GM23248 (cell line): ENCODE results near the gene SRCIN1. TPM values are rescaled to one million over a fixed set of nuclear protein-coding genes. Genes with fewer than 3 reads are reported as not detected.

Source experiments
- DNase-seq: peaks from one replicate; pipeline ENCODE4 v3.0.0-alpha.2; 2015
- H2AFZ ChIP-seq: fragments of 200-600 bp; sonication (generic); 2 replicates; pipeline ENCODE4 v1.6.1; 2016; ENCODE audit warnings: antibody characterized with exemption
- H3F3A ChIP-seq: fragments of 200-600 bp; sonication (generic); 2 replicates; pipeline ENCODE4 v1.6.1; 2016; ENCODE audit warnings: mild to moderate bottlenecking, antibody characterized with exemption, mixed run types; ENCODE audit not compliant: insufficient read depth
- H3K27ac ChIP-seq: fragments of 200-600 bp; sonication (generic); 2 replicates; pipeline ENCODE4 v1.5.1; 2016; ENCODE audit warnings: mild to moderate bottlenecking
- H3K27me3 ChIP-seq: fragments of 200-600 bp; sonication (generic); replicated peaks from 2 replicates; pipeline ENCODE4 v1.6.1; 2016; ENCODE audit warnings: mild to moderate bottlenecking; ENCODE audit not compliant: insufficient read depth
- H3K36me3 ChIP-seq: fragments of 200-600 bp; sonication (generic); 2 replicates; pipeline ENCODE4 v1.6.1; 2016; ENCODE audit warnings: low read depth, mild to moderate bottlenecking
- H3K4me1 ChIP-seq: fragments of 200-600 bp; sonication (generic); 2 replicates; pipeline ENCODE4 v1.6.1; 2016; ENCODE audit warnings: mild to moderate bottlenecking; ENCODE audit not compliant: insufficient read depth
- H3K4me2 ChIP-seq: fragments of 200-600 bp; sonication (generic); one replicate; pipeline ENCODE4 v1.6.1; 2016; ENCODE audit warnings: mild to moderate bottlenecking; ENCODE audit not compliant: unreplicated experiment
- H3K4me3 ChIP-seq: fragments of 200-600 bp; sonication (generic); 2 replicates; pipeline ENCODE4 v1.5.1; 2016; ENCODE audit warnings: mild to moderate bottlenecking
- H3K79me2 ChIP-seq: fragments of 200-600 bp; sonication (generic); 2 replicates; pipeline ENCODE4 v1.6.1; 2016; ENCODE audit warnings: mild to moderate bottlenecking; ENCODE audit not compliant: insufficient read depth
- H3K9ac ChIP-seq: fragments of 200-600 bp; sonication (generic); 2 replicates; pipeline ENCODE4 v1.6.1; 2016; ENCODE audit warnings: mild to moderate bottlenecking
- H3K9me2 ChIP-seq: fragments of 200-600 bp; sonication (generic); 2 replicates; pipeline ENCODE4 v1.6.1; 2016; ENCODE audit warnings: mixed run types, mild to moderate bottlenecking, moderate library complexity; ENCODE audit not compliant: insufficient read depth
- H3K9me3 ChIP-seq: fragments of 200-600 bp; sonication (generic); one replicate; pipeline ENCODE4 v1.6.1; 2017; ENCODE audit warnings: low read depth
- H4K20me1 ChIP-seq: fragments of 200-600 bp; sonication (generic); 2 replicates; pipeline ENCODE4 v1.6.0; 2016; ENCODE audit not compliant: insufficient read depth
- EZH2 ChIP-seq: fragments of 200-600 bp; sonication (generic); IDR thresholded peaks from 2 replicates; pipeline ENCODE4 v1.6.1; 2018; ENCODE audit warnings: antibody characterized with exemption, mild to moderate bottlenecking; ENCODE audit not compliant: insufficient read depth, poor library complexity, severe bottlenecking
- EZH2phosphoT487 ChIP-seq: fragments of 200-600 bp; sonication (generic); IDR thresholded peaks from 2 replicates; pipeline ENCODE4 v1.6.1; 2018; ENCODE audit warnings: antibody characterized with exemption, moderate library complexity, mild to moderate bottlenecking, low read depth; ENCODE audit not compliant: insufficient read depth
- WGBS, 2 experiments: methylation state at CpG; one replicate each; pipeline ENCODE4 v1.1.6; 2015 to 2017; ENCODE audit warnings: low lambda C conversion rate in 2 of 2, low coverage in 1 of 2; ENCODE audit errors: missing lambda C conversion rate in 2 of 2; 5-methylcytosine and 5-hydroxymethylcytosine counted together
- in situ Hi-C: fragments of 300-500 bp; cut with MboI; formaldehyde crosslinking; loops from 2 replicates; pipeline ENCODE4 v1.15.0; 2020
- polyA plus RNA-seq: library from polyadenylated mRNA; unstranded; fragments of >200 nt; fragmentation: Nextera tagmentation; extraction: Ambion mirVana; gene quantifications from 2 replicates; pipeline ENCODE4 v1.2.1, GENCODE V29; 2016
- total RNA-seq: library from RNA; depleted of rRNA; stranded (reverse); fragments of >200 nt; shearing (Covaris generic); gene quantifications from 2 replicates; pipeline ENCODE4 v1.2.3, GENCODE V29; 2014

SRCIN1 gene
- total and polyA plus RNA-seq, 2 experiments from 2014 or later: not detected

- DNase-seq: no peak
- H4K20me1 ChIP-seq: no peaks in the 10 kb centered on the region
- no peak overlapping the region for H3K4me2 ChIP-seq
- H3K4me3 ChIP-seq: no peak overlapping the region
- no peak overlapping the region for H2AFZ ChIP-seq
- peaks cover 47% of the 10 kb centered on the region for H3K27me3 ChIP-seq
- H3K9me3 ChIP-seq: no peaks in the 10 kb centered on the region
- no peaks in the 10 kb centered on the region for H3K9me2 ChIP-seq
- no peak overlapping the region for H3K27ac ChIP-seq
- no peaks in the 10 kb centered on the region for H3K4me1 ChIP-seq
- in situ Hi-C loops: no loop called here
- no peaks in the 10 kb centered on the region for H3K79me2 ChIP-seq
- 60 to 61% methylated on average over 6 of the region's 6 CpGs for WGBS, 2 experiments
- no peaks in the 10 kb centered on the region for H3F3A ChIP-seq
- TF ChIP-seq EZH2phosphoT487 (no peak), EZH2 (no peak)
- no peak overlapping the region for H3K9ac ChIP-seq
- H3K36me3 ChIP-seq: no peaks in the 10 kb centered on the region
Measured at GRCh38 chr17:38568274-38568673, 37.5 kb downstream of the SRCIN1 start.

- Histone ChIP-seq H3K4me2 (no peak overlapping the region), H3K27ac (no peak overlapping the region), H3F3A (no peaks in the 10 kb centered on the region), H4K20me1 (no peaks in the 10 kb centered on the region), H3K4me1 (no peaks in the 10 kb centered on the region), H3K79me2 (no peaks in the 10 kb centered on the region), H3K36me3 (no peaks in the 10 kb centered on the region), H2AFZ (no peak overlapping the region), H3K9me3 (no peaks in the 10 kb centered on the region), H3K9me2 (no peaks in the 10 kb centered on the region), H3K9ac (no peak overlapping the region), H3K27me3 (peaks cover 37% of the 10 kb centered on the region), H3K4me3 (no peak overlapping the region)
- no peak for DNase-seq
- TF ChIP-seq EZH2phosphoT487: no peak
- no peak for TF ChIP-seq EZH2
- in situ Hi-C loops: no loop called here
- 79% methylated on average over 2 of the region's 2 CpGs for WGBS, 2 experiments
Measured at GRCh38 chr17:38567350-38567749, 38.4 kb downstream of the SRCIN1 start.

- Histone ChIP-seq H3K4me1 (no peaks in the 10 kb centered on the region), H3K4me3 (no peak overlapping the region), H3K4me2 (no peak overlapping the region), H4K20me1 (no peaks in the 10 kb centered on the region), H3K9ac (no peak overlapping the region), H3K36me3 (no peaks in the 10 kb centered on the region), H2AFZ (no peak overlapping the region), H3K79me2 (no peaks in the 10 kb centered on the region), H3K27me3 (peaks cover 34% of the 10 kb centered on the region), H3K9me3 (no peaks in the 10 kb centered on the region), H3F3A (no peaks in the 10 kb centered on the region), H3K27ac (no peak overlapping the region), H3K9me2 (no peaks in the 10 kb centered on the region)
- TF ChIP-seq EZH2: no peak
- TF ChIP-seq EZH2phosphoT487: no peak
- 68 to 69% methylated on average over 5 of the region's 5 CpGs for WGBS, 2 experiments
- DNase-seq: no peak
- in situ Hi-C loops: no loop called here
Measured at GRCh38 chr17:38566666-38567031, 39.1 kb downstream of the SRCIN1 start.

DNA sequence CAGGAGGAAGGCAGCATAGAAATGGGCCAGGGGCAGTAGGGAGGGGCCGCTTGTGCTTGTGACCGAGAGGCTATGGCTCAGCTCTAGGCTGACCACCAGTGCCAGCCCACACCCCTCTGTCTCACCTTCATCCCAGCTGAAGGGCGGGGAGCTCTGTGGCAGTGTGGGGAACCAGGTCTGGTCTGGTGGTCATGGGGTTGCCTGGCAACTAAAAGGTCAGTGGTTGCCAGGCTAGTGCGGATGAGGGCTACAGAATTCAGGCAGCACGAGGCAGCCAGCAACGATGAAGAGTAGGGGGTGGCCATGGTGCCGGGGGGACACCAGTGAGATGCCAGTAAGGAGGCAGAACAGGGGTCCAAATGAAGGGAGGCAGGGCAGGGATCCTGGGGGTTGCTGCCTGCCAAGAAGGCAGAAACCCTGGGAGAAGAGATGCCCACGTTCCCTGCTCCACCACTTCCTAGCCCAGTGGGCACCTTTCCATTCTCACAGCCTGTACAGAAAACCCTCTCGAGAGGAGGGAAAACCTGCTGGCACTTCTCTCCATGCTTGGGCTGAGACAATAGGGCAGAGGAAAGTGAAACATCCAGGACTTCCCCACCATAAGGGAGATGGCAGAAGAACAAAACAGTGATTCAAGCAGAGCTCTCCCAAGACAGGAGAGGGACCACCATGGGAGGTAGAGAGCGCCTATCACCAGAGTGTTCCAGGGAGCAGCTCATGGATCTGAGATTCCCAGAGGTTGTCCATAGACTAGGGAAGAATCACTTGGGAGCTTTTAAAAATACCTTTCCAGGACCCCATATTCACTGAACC, 39.7 kb downstream of the SRCIN1 start:
- H2AFZ ChIP-seq: no peak overlapping the region
- H3K4me1 ChIP-seq: no peaks in the 10 kb centered on the region
- no peak for TF ChIP-seq EZH2phosphoT487
- no peak for TF ChIP-seq EZH2
- H3K27me3 ChIP-seq: peaks cover 28% of the 10 kb centered on the region
- H3K4me3 ChIP-seq: no peak overlapping the region
- DNase-seq: no peak
- H4K20me1 ChIP-seq: no peaks in the 10 kb centered on the region
- in situ Hi-C loops: no loop called here
- no peaks in the 10 kb centered on the region for H3K36me3 ChIP-seq
- no peaks in the 10 kb centered on the region for H3K79me2 ChIP-seq
- WGBS, 2 experiments: 46 to 47% methylated on average over 9 to 10 of the region's 10 CpGs
- no peak overlapping the region for H3K27ac ChIP-seq
- H3K4me2 ChIP-seq: no peak overlapping the region
- no peak overlapping the region for H3K9ac ChIP-seq
- H3F3A ChIP-seq: no peaks in the 10 kb centered on the region
- H3K9me3 ChIP-seq: no peaks in the 10 kb centered on the region
- no peaks in the 10 kb centered on the region for H3K9me2 ChIP-seq
